A549 treated with Mapracorat at 1 μM for 4 hours (cell line): ENCODE measurements around the gene PHPT1. TPM values are rescaled to one million over a fixed set of nuclear protein-coding genes. Genes with fewer than 3 reads are reported as not detected.

Experiments used
- total RNA-seq: library from RNA; stranded (reverse); fragments of 200-300 nt; extraction: Qiagen RNA extraction; gene quantifications from 5 replicates; pipeline ENCODE4 v1.2.3, GENCODE V29; 2022

PHPT1 gene
- 279 to 323 TPM (median 297 TPM) in 5 replicates for total RNA-seq

DNA sequence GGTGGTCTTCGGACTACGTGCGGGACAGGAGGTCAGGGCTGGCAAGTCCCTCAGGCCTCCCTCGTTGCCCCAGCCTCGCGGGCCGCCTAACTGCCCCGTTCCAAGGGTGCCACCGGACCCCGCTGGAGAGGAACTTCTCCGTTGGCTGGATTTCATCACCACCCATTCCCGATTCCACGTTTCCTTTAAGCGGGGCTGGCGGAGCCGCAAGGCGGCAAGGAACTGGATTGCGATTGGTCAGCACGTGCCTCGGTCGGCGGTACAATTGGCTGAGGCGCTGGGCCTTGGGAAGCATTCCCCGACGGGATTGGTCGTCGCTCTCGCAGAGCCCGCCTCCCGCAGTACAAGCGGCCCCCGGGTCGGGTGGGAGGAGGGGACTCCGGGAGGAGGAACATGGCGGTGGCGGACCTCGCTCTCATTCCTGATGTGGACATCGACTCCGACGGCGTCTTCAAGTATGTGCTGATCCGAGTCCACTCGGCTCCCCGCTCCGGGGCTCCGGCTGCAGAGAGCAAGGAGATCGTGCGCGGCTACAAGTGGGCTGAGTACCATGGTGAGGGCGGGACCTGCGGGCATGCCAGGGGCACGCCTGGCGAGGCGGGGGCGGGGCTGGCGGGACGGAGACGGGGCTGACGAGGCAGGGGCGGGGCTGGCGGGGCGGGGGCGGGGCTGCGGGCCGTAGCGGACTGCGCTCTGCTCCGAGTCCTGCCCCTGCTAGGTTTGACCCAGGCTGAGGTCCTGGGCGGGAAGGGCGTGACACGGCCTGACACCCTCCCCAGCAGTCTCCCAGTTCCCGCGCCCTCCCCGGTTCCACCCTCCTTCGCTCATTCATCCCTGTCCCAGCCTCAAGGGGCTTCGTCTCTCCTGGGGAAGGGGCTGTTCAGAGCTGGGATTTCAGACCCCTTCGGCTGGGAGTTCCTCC lies at the start of gene PHPT1:
PHPT1 (plus strand) TSS at position 372 of the 922 bp plus-strand sequence; CDS start at position 394, 22 bp downstream.

DNA sequence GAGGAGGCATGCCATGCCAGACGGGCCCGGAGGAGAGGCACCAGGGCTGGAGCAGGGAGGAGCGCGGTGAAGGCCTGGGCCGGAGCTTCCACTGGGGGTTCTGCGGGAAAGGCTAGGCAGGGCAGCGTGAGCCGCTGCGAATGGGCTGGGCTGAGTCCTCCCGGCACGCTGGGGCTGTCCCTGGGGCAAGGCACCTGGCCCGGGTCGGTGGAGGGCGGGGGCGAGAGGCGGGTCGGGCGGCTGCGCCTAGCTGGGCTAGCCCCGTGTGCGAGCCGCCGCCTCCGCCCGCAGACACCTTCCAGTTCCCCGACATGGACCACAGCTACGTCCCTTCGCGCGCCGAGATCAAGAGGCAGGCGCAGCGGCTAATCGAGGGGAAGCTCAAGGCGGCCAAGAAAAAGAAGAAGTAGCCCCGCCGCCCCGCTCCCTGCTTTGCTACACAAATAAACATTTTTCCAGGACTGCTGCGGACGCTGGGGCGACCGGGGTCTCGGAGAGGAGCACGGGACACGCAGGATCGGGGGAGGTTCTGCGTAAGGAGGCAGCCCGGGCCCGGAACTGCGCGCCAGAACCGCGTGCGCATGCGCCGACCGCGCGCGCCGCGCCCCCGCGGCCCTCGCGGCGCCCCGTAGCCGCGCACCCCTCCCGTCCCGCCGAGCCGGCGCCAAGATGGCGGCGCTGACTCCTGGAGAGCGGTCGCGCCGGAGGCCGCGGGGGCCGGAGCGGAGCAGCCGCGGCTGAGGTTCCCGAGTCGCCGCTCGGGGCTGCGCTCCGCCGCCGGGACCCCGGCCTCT lies 41.7 kb upstream of the PHPT1 start, which contains the start of gene RABL6:
RABL6 (plus strand) TSS at position 668 of the 794 bp plus-strand sequence. CDS start 249 bp downstream, outside the sequence.

DNA sequence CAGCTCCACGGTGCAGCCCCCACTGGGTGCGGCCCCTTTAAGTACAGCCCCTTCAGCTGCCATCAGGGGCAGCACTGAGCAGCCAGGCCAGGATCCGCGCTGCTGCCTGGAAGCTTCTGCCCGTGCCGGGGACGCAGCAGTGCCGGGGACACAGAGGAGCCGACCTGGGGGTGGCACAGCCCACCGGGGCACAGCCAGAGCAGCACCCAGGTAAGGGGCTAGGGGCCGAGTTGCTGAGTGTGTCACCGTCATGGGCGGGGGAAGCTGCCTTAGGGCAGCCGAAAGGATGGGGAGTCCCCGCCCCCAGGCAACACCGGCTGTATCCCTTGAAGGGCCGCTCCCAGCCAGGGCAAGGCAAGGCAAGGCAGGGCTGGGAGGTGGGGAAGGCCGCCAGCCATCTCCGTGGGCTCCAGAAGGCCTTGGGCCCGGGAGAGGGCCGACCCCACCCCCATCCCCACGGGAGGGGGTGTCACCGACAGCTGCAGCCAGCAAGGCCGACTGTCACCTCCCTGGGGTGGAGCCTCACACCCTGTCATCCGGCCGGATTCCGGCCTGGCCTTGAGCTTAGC lies 6.7 kb upstream of the PHPT1 start, which contains the start of gene AJM1:
AJM1 (plus strand) TSS at position 99 of the 569 bp plus-strand sequence. CDS start 1,937 bp downstream, outside the sequence.

DNA sequence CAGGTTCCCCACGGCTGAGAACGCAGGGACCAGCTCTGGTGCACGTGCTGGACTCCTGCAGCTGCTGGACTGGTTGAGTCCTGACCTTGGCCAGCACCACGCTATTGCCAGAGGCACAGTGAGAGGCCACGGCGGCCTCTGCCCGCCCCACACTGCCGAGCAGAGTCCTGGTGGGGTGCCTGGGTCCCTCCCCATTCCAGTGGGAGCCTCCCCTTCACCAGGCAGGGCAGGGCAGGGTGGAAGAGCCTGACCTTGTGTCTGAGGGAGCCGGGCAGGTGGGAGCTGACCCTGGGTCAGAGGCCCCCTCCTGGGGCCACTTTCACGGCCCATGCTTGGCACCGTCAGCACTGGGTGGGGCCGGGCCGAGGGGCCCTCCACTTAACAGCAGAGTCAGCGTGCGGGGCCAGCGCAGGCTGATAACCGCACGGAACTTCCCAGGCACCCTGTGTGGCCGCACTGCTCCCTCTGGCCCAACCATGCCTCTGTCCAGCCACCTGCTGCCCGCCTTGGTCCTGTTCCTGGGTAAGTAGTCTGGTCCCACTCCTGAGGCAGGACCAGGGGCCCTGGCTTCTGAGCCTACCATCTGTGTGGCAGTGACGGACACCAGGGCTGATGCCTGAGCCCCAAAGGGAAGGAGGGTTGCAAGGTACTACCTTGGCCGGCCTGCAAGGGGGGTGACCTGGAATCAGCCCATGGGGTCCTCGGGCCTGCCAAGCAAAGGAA lies 2.9 kb downstream of the PHPT1 start, which contains the start of gene MAMDC4:
MAMDC4 (plus strand) TSS at position 406 of the 723 bp plus-strand sequence; CDS start at position 477, 71 bp downstream.

DNA sequence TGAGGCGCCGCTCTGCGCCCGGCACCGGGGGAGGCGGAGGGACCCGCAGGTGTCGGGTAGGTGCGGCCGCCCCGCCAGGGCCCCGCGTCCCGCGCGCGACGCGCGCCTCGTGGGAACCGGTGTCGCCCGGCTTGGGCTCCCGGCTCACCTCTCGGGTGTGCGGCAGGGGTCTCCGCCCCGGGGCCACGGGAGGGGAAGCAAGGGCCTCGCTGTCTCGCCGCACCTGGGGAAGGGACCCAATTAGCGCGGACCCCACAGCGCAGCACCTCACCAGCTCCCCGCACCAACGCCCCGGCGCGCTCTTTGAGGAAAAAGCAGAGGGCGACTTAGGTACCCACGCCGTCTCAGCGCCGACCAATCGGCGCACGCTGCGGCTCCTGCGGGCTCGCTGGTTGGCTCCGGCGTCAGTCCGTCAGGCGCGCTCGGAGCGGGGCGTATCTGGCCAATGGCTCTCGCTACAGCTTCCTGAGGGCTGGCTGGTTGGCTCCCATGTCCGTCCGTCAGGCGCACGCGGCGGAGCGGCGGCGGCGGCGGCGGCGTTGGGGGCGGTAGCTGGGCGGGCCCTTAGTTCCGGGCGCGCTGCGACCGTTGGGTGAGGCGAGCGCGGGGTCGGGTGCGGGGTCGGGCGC lies 36.9 kb downstream of the PHPT1 start, which contains the start of gene TRAF2:
TRAF2 (plus strand) TSS at position 567 of the 629 bp plus-strand sequence. CDS start 12,225 bp downstream, outside the sequence.

Other genes starting within 250 kb of the PHPT1 start
- gene EGFL7, start 186.5 kb upstream of the PHPT1 start, total RNA-seq: 34.8 to 56.2 TPM (median 54.2 TPM) in 5 replicates
- 68.4 to 107 TPM (median 106 TPM) in 5 replicates for gene AGPAT2, start 162.0 kb upstream of the PHPT1 start, total RNA-seq
- gene DIPK1B, start 136.8 kb upstream of the PHPT1 start, total RNA-seq: 5.8 to 9.8 TPM (median 8.7 TPM) in 5 replicates
- gene LCN10, start 106.5 kb upstream of the PHPT1 start, total RNA-seq: not detected in 5 replicates
- not detected in 5 replicates for gene LCN6, start 100.9 kb upstream of the PHPT1 start, total RNA-seq
- gene LCN8, start 91.2 kb upstream of the PHPT1 start, total RNA-seq: not detected in 5 replicates
- not detected in 5 replicates for gene LCN15, start 84.9 kb upstream of the PHPT1 start, total RNA-seq
- 58.1 to 77.3 TPM (median 76.6 TPM) in 5 replicates for gene TMEM141, start 58.1 kb upstream of the PHPT1 start, total RNA-seq
- gene CCDC183, start 53.1 kb upstream of the PHPT1 start, total RNA-seq: 0.16 to 0.58 TPM (median 0.23 TPM) in 5 replicates
- gene RABL6, start 41.5 kb upstream of the PHPT1 start, total RNA-seq: 59.0 to 84.9 TPM (median 81.6 TPM) in 5 replicates
- 3.3 to 4.7 TPM (median 4.6 TPM) in 5 replicates for gene AJM1, start 6.9 kb upstream of the PHPT1 start, total RNA-seq
- 1.6 to 5.3 TPM (median 3.7 TPM) in 5 replicates for gene MAMDC4, start 2.9 kb downstream of the PHPT1 start, total RNA-seq
- gene EDF1, start 16.9 kb downstream of the PHPT1 start, total RNA-seq: 435 to 512 TPM (median 456 TPM) in 5 replicates
- 38.3 to 63.1 TPM (median 52.9 TPM) in 5 replicates for gene TRAF2, start 37.1 kb downstream of the PHPT1 start, total RNA-seq
- gene FBXW5, start 95.3 kb downstream of the PHPT1 start, total RNA-seq: 62.7 to 103 TPM (median 99.7 TPM) in 5 replicates
- 0.42 to 3.2 TPM (median 0.76 TPM) in 5 replicates for gene C8G, start 95.8 kb downstream of the PHPT1 start, total RNA-seq
- gene LCN12, start 102.9 kb downstream of the PHPT1 start, total RNA-seq: 1.0 to 1.9 TPM (median 1.3 TPM) in 5 replicates
- 0.44 to 0.61 TPM (median 0.47 TPM) in 4 of 5 replicates, not detected in the other for gene PTGDS, start 128.1 kb downstream of the PHPT1 start, total RNA-seq
- gene LCNL1, start 133.6 kb downstream of the PHPT1 start, total RNA-seq: 0.07 to 0.24 TPM (median 0.10 TPM) in 5 replicates
- 43.1 to 85.2 TPM (median 71.2 TPM) in 5 replicates for gene PAXX, start 143.0 kb downstream of the PHPT1 start, total RNA-seq
- gene CLIC3, start 147.2 kb downstream of the PHPT1 start, total RNA-seq: 2.4 to 5.5 TPM (median 4.9 TPM) in 5 replicates
- 19.0 to 29.4 TPM (median 26.7 TPM) in 5 replicates for gene ABCA2, start 178.8 kb downstream of the PHPT1 start, total RNA-seq
- gene FUT7, start 182.7 kb downstream of the PHPT1 start, total RNA-seq: 0.05 to 0.07 TPM (median 0.06 TPM) in 4 of 5 replicates, not detected in the other
- 40.8 to 96.8 TPM (median 80.5 TPM) in 5 replicates for gene NPDC1, start 196.8 kb downstream of the PHPT1 start, total RNA-seq
- gene ENTPD2, start 204.7 kb downstream of the PHPT1 start, total RNA-seq: 2.2 to 2.9 TPM (median 2.4 TPM) in 5 replicates
- 13.5 to 26.0 TPM (median 23.9 TPM) in 5 replicates for gene SAPCD2, start 221.1 kb downstream of the PHPT1 start, total RNA-seq
- gene UAP1L1, start 228.1 kb downstream of the PHPT1 start, total RNA-seq: 9.3 to 16.6 TPM (median 12.2 TPM) in 5 replicates
- 40.2 to 53.2 TPM (median 51.7 TPM) in 5 replicates for gene MAN1B1, start 237.6 kb downstream of the PHPT1 start, total RNA-seq